DND-41 (cell line): ENCODE data around the gene ITGA8.
"Not testable (repeated sequence)": the region's sequence is repeated elsewhere in the genome, so short reads cannot be mapped to it uniquely, and the experiment has no call there.

ENCODE experiments used
- ATAC-seq: fragments of 200-7000 bp; cut with Tn5 transposase; 3 replicates; pipeline ENCODE4 v1.9.1; 2021; ENCODE audit warnings: low read depth; ENCODE audit not compliant: insufficient read depth
- DNase-seq: peaks from one replicate; pipeline ENCODE4 v3.0.0-alpha.2; 2020
- H2AFZ ChIP-seq: 2 replicates; pipeline ENCODE4 v1.6.0; 2012; ENCODE audit warnings: low read depth, low read length
- H3K27ac ChIP-seq: 2 replicates; pipeline ENCODE4 v1.5.1; 2012; ENCODE audit warnings: low read length, inconsistent platforms
- H3K27me3 ChIP-seq: fragments of 200-600 bp; sonication (generic); 2 replicates; pipeline ENCODE4 v1.6.0; 2012; ENCODE audit warnings: low read length, mild to moderate bottlenecking, inconsistent platforms; ENCODE audit not compliant: insufficient read depth, poor library complexity
- H3K36me3 ChIP-seq: 2 replicates; pipeline ENCODE4 v1.5.1; 2012; ENCODE audit warnings: low read length, inconsistent platforms; ENCODE audit not compliant: insufficient read depth
- H3K4me1 ChIP-seq: 2 replicates; pipeline ENCODE4 v1.5.1; 2012; ENCODE audit warnings: mild to moderate bottlenecking, low read length; ENCODE audit not compliant: insufficient read depth
- H3K4me2 ChIP-seq: 2 replicates; pipeline ENCODE4 v1.6.0; 2012; ENCODE audit warnings: mild to moderate bottlenecking, moderate library complexity, low read length, inconsistent platforms; ENCODE audit not compliant: insufficient read depth
- H3K4me3 ChIP-seq, 2 experiments: fragments of 200-600 bp in 1 of 2; shearing (Covaris generic) in 1 of 2; 2 replicates each; pipeline ENCODE4 v1.5.1; 2012 to 2016; ENCODE audit warnings: inconsistent platforms in 2 of 2, low read length in 2 of 2, mild to moderate bottlenecking in 2 of 2, low read depth in 1 of 2, moderate library complexity in 1 of 2
- H3K79me2 ChIP-seq: 2 replicates; pipeline ENCODE4 v1.6.0; 2012; ENCODE audit warnings: low read length, inconsistent platforms; ENCODE audit not compliant: insufficient read depth
- H3K9ac ChIP-seq: 2 replicates; pipeline ENCODE4 v1.6.0; 2012; ENCODE audit warnings: low read depth, mild to moderate bottlenecking, inconsistent platforms, low read length, moderate library complexity
- H3K9me3 ChIP-seq: 2 replicates; pipeline ENCODE4 v1.5.1; 2012; ENCODE audit warnings: low read length, moderate library complexity, mild to moderate bottlenecking, inconsistent platforms; ENCODE audit not compliant: insufficient read depth, severe bottlenecking
- H4K20me1 ChIP-seq: 2 replicates; pipeline ENCODE4 v1.6.0; 2012; ENCODE audit warnings: low read length; ENCODE audit not compliant: insufficient read depth
- CTCF ChIP-seq: IDR thresholded peaks from 2 replicates; pipeline ENCODE4 v1.5.1; 2012; ENCODE audit warnings: borderline replicate concordance, low read length, moderate library complexity, mild to moderate bottlenecking; ENCODE audit not compliant: poor library complexity, severe bottlenecking; ENCODE audit errors: extremely low read depth
- EZH2 ChIP-seq: IDR thresholded peaks from 3 replicates; pipeline ENCODE4 v1.6.1; 2012; ENCODE audit warnings: borderline replicate concordance, low read depth, mild to moderate bottlenecking, moderate library complexity, low read length, inconsistent platforms; ENCODE audit not compliant: severe bottlenecking

The ITGA8 gene

GRCh38 chr10:15482156-15482555 is 237.6 kb downstream of the ITGA8 start:
- H3K4me1 ChIP-seq = no peaks in the 10 kb centered on the region
- peaks cover 7% of the 10 kb centered on the region for H3K27me3 ChIP-seq
- no peaks in the 10 kb centered on the region for H3K79me2 ChIP-seq
- DNase-seq (no peak), ATAC-seq (no peak)
- no peak overlapping the region for H3K27ac ChIP-seq
- no peak overlapping the region for H3K4me2 ChIP-seq
- H3K36me3 ChIP-seq = no peaks in the 10 kb centered on the region
- no peak overlapping the region for H2AFZ ChIP-seq
- TF ChIP-seq EZH2 = no peak
- TF ChIP-seq CTCF = no peak
- no peaks in the 10 kb centered on the region for H3K9me3 ChIP-seq
- no peak overlapping the region for H3K4me3 ChIP-seq
- H3K9ac ChIP-seq = no peak overlapping the region
- H4K20me1 ChIP-seq = no peaks in the 10 kb centered on the region

- Histone ChIP-seq H2AFZ (no peak overlapping the region), H3K79me2 (no peaks in the 10 kb centered on the region), H3K36me3 (no peaks in the 10 kb centered on the region), H3K27me3 (peaks cover 7% of the 10 kb centered on the region), H3K4me3 (no peak overlapping the region), H3K9ac (no peak overlapping the region), H4K20me1 (no peaks in the 10 kb centered on the region), H3K27ac (no peak overlapping the region), H3K9me3 (no peaks in the 10 kb centered on the region), H3K4me1 (no peaks in the 10 kb centered on the region), H3K4me2 (no peak overlapping the region)
- ATAC-seq = no peak
- DNase-seq = no peak
- TF ChIP-seq CTCF (no peak), EZH2 (no peak)
These were observed 240.8 kb downstream of the ITGA8 start for GRCh38 chr10:15478950-15479349.

GRCh38 chr10:15478429-15478828 is 241.3 kb downstream of the ITGA8 start:
- Histone ChIP-seq H3K79me2 (no peaks in the 10 kb centered on the region), H3K27ac (no peak overlapping the region), H3K4me3 (no peak overlapping the region), H4K20me1 (no peaks in the 10 kb centered on the region), H3K4me2 (no peak overlapping the region), H2AFZ (no peak overlapping the region), H3K9me3 (no peaks in the 10 kb centered on the region), H3K4me1 (no peaks in the 10 kb centered on the region), H3K9ac (no peak overlapping the region), H3K27me3 (peaks cover 7% of the 10 kb centered on the region), H3K36me3 (no peaks in the 10 kb centered on the region)
- no peak for ATAC-seq
- TF ChIP-seq CTCF = no peak
- no peak for TF ChIP-seq EZH2
- no peak for DNase-seq

- no peak overlapping the region for H2AFZ ChIP-seq
- no peak overlapping the region for H3K9ac ChIP-seq
- no peak overlapping the region for H3K27ac ChIP-seq
- TF ChIP-seq CTCF (no peak), EZH2 (no peak)
- no peaks in the 10 kb centered on the region for H3K79me2 ChIP-seq
- no peaks in the 10 kb centered on the region for H3K36me3 ChIP-seq
- H4K20me1 ChIP-seq = no peaks in the 10 kb centered on the region
- peaks cover 10% of the 10 kb centered on the region for H3K27me3 ChIP-seq
- no peak overlapping the region for H3K4me2 ChIP-seq
- H3K4me3 ChIP-seq = no peak overlapping the region
- H3K4me1 ChIP-seq = no peaks in the 10 kb centered on the region
- no peak for ATAC-seq
- no peaks in the 10 kb centered on the region for H3K9me3 ChIP-seq
- DNase-seq = no peak
These were observed 243.4 kb downstream of the ITGA8 start for GRCh38 chr10:15476337-15476736.

- DNase-seq, H3K9ac ChIP-seq, H2AFZ ChIP-seq, H3K36me3 ChIP-seq, H3K79me2 ChIP-seq, ATAC-seq, H3K4me3 ChIP-seq, H3K4me1 ChIP-seq, H3K9me3 ChIP-seq, H4K20me1 ChIP-seq, H3K4me2 ChIP-seq, H3K27ac ChIP-seq: not testable (repeated sequence)
- H3K27me3 ChIP-seq = peaks cover 10% of the 10 kb centered on the region
These were observed 244.3 kb downstream of the ITGA8 start for GRCh38 chr10:15475439-15475838.
